Measurements from ENCODE around the gene DUSP10. TPM values are rescaled to one million over a fixed set of nuclear protein-coding genes. Genes with fewer than 3 reads are reported as not detected.

The DUSP10 gene
- total RNA-seq, 3 donors from 2014 or later, result 1.9 to 27.2 (median 4.3) TPM

DNA sequence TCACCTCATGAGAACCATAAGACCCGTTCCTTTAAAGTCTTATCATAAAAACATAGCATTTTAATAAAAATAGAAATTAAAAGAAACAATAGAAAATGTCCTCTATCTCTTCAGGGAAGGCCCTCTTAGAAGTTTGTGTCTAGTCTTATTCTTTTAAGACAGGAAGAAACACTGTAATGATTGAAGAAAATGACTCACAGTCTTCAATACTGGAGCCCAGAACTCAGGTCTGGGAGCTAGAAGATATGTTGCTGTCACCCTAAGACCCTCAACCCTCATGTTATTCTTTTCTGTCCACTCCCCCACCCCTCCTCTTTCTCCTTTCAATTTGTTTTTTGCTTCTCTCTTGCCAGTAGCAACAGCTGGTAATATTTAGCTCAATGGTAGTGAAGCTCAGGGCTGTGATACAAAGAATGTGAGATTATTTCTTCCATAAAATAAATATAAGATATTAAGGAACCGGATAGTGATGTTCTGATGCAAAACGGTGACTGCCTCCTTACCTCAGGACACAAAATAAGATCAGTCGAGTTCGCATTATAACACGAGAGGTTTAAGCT lies 12.0 kb downstream of the DUSP10 start:
- TF ChIP-seq, protein P1, sequence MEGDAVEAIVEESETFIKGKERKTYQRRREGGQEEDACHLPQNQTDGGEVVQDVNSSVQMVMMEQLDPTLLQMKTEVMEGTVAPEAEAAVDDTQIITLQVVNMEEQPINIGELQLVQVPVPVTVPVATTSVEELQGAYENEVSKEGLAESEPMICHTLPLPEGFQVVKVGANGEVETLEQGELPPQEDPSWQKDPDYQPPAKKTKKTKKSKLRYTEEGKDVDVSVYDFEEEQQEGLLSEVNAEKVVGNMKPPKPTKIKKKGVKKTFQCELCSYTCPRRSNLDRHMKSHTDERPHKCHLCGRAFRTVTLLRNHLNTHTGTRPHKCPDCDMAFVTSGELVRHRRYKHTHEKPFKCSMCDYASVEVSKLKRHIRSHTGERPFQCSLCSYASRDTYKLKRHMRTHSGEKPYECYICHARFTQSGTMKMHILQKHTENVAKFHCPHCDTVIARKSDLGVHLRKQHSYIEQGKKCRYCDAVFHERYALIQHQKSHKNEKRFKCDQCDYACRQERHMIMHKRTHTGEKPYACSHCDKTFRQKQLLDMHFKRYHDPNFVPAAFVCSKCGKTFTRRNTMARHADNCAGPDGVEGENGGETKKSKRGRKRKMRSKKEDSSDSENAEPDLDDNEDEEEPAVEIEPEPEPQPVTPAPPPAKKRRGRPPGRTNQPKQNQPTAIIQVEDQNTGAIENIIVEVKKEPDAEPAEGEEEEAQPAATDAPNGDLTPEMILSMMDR (IDR thresholded peaks at IDR 0.05), result no peak
- ATAC-seq (no peak), DNase-seq (no peak)
- Histone ChIP-seq H3K9me3 (no peaks in the 10 kb centered on the region), H3K4me1 (ENCODE audit: low read depth) (peaks cover 4% of the 10 kb centered on the region), H3K4me3 (no peak overlapping the region), H3K36me3 (ENCODE audit: low read depth) (no peaks in the 10 kb centered on the region)
- intact Hi-C loops (cut with DNase I, micrococcal nuclease), result no loop called here

DNA sequence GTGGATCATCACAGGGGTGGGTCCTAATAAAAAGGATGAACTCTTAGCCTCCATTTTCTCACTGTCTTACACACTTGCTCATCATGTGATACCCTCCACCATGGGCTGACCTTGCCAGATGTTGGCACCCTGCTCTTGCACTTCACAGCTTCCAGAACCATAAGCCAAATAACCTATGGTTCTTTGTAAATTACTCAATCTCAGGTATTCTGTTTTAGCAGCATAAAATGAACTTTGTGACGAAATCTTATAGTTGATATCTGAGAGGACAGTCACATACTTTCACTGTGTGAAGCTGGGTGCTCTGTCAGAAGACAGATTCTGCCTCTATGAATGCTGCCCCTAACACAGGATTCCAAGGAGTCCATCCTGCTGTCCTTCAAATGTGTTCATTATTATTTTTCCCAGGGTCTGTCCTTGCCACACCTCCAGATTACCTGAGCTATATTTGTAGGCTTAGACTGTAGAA lies 13.8 kb downstream of the DUSP10 start:
- Histone ChIP-seq H3K9me3 (peaks cover 4% of the 10 kb centered on the region), H3K36me3 (ENCODE audit: low read depth) (no peaks in the 10 kb centered on the region), H3K4me3 (no peak overlapping the region), H3K4me1 (ENCODE audit: low read depth) (peaks cover 4% of the 10 kb centered on the region)
- DNase-seq (no peak), ATAC-seq (no peak)
- TF ChIP-seq, protein P1 (IDR thresholded peaks at IDR 0.05), result no peak
- intact Hi-C loops (cut with DNase I, micrococcal nuclease), result no loop called here

DNA sequence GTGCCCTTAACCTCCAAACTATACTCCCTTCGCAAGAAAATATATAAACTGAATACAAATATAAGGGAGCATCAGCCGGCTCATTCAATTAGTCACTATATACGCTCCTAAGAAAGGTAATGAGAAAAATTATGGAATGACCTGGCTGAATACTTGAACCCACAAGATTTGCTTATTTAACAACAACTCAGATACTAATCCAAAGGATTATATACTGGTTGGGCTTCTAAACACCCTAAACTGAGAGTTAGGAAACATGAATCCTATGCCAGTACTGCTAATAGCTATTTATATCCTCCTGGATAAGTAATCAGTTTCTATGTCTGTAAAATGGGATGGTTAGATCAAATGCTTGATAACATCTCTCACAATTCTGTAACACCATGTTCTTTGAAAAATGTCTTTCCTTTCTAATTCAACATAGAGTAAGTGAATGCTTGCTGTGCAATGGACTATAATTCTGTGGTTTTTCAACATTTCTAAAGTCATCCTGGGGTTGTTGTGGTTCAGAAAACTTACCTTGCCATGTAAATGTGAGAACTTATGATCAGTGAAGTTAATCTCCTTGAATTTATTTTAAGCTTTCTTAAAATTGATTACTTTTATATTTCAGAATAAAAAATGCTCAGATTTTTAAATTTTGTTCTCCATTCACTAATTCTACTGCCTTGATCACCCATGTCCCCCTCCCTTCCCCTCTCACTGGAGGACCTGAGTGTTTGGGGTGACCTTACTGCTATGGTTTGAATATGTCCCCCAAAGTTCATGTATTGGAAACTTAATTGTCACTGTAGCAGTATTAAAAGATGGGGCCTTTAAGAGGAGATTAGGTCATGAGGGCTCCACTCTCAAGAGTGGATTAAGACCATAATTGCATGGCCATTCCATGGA lies 14.5 kb downstream of the DUSP10 start:
- intact Hi-C loops (cut with DNase I, micrococcal nuclease), result no loop called here
- H3K9me3 ChIP-seq, result peaks cover 4% of the 10 kb centered on the region
- TF ChIP-seq, protein P1 (IDR thresholded peaks at IDR 0.05), result no peak
- peaks cover 4% of the 10 kb centered on the region for H3K4me1 ChIP-seq (ENCODE audit: low read depth)
- DNase-seq (no peak), ATAC-seq (no peak)
- H3K36me3 ChIP-seq (ENCODE audit: low read depth), result no peaks in the 10 kb centered on the region
- no peak overlapping the region for H3K4me3 ChIP-seq

- intact Hi-C loops (cut with DNase I, micrococcal nuclease), result no loop called here
- Histone ChIP-seq H3K9me3 (peaks cover 4% of the 10 kb centered on the region), H3K36me3 (ENCODE audit: low read depth) (no peaks in the 10 kb centered on the region), H3K4me3 (no peak overlapping the region), H3K4me1 (ENCODE audit: low read depth) (peaks cover 4% of the 10 kb centered on the region)
- ATAC-seq, result peak; percentile 59
- no peak for DNase-seq
- TF ChIP-seq, protein P1 (IDR thresholded peaks at IDR 0.05), result no peak
These were observed 15.9 kb downstream of the DUSP10 start for GRCh38 chr1:221725735-221726672.

DNA sequence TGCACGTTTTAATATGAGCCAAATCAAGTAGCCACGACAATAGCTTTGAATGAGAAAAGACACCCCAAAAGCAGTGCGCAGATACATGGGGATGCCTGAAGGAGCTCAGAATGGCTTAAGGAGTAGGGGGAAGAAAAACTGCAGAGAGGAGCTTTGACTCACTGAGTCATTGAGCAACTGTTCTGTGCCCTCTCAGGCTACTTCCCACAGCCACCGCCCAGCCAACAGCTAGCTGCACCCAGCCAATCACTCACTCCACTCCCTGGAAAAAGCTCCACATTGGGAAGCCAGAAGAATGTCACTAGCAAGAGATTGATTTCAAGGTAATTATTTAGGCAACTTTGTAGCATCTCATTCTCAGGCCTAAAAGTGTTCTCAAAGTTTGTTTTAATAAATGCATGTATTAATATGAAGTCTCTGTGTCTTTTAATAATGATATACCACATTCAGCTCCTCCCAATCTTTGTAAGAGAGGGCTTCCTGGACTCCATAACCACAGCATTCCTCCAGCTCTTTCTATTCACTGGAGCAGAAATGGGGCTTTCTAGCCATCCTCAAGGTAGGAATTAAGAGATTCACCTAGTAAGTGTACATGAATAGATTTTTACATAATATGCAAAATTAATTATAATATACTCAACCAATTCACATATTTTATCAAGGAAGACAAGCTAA lies 16.8 kb downstream of the DUSP10 start:
- peak; percentile 69 for ATAC-seq

More for the DNA sequence above, 16.8 kb downstream of the DUSP10 start:
- Histone ChIP-seq H3K4me3 (no peak overlapping the region), H3K9me3 (peaks cover 4% of the 10 kb centered on the region), H3K4me1 (ENCODE audit: low read depth) (peaks cover 4% of the 10 kb centered on the region), H3K36me3 (ENCODE audit: low read depth) (no peaks in the 10 kb centered on the region)
- intact Hi-C loops (cut with DNase I, micrococcal nuclease), result no loop called here
- DNase-seq, result peak in 1 of 3 donors; percentile 50
- TF ChIP-seq, protein P1 (IDR thresholded peaks at IDR 0.05), result no peak

Data from mucosa of descending colon (tissue), 3 donors.